GM10847 (cell line): ENCODE results near the gene SMAD1.

Experiments used
- POLR2A ChIP-seq: IDR thresholded peaks from 2 replicates; pipeline ENCODE4 v1.6.1; 2011; ENCODE audit not compliant: insufficient read length; ENCODE audit errors: extremely low read depth

The SMAD1 gene

DNA sequence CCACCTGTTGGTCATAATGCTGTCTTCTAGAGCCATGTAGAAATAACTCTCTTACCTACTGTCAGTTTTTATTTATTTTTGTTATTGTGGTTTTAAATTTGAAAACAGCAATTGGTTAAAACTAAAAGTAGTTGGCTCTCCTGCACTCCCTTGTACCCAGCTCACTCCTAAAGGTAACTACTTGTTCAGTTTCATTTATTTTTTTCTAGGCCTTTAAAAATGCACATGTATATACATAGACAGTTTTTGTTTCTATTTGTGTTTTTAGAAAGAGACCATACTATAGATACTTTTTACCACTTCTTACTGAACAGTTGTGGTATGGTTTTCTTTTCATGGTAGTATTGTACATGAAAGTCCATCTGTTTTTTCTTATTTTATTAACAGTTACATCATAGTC is 16.8 kb downstream of the SMAD1 start:
- no peak for TF ChIP-seq POLR2A

DNA sequence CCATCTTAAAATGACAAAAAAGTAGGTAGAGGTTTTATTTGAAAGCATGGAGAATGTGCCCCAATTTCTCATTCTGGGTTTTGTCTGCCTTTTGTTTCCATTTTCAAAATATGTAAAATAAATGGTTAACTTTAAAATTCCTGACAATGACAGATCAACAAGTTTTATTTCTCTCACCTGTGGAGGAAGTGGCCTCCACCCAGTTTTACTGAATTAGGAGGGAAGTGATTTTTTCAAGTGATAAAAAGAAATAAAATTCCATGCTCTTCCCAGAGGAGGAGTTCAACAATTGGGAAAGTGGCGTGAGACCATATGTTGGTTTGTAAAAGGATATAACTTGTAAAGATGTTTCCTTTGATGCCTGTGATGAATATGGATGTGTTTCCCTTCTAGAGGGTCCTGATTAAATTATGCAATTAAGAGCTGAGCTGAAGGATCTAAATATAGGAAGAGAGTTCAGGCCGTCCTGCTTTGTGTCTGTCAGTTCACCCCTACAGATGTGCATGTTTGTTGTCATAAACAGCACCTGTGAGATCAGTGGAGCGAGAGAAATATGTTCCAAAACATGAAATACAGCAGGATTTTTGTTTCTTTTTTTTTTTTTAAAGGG is 19.5 kb downstream of the SMAD1 start:
- no peak for TF ChIP-seq POLR2A

DNA sequence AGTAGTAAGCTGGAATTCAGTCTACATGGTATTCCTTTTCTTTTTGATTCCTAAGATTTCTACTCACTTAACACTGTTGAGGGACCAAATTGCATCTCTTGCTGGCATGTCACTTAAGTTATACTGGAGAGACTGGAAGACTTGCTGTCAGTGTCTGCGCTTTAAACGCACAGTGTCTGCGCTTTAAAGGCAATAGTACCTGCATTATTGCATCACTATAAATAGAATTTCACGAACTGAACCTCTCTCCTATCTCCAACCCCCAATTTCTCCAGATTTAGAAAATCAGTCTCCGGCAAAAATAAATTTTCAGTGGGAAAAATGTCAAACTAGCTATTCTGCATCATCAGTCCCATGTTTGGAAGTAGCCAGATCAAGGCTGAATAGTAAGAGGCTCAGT is 21.2 kb downstream of the SMAD1 start:
- TF ChIP-seq POLR2A = no peak

DNA sequence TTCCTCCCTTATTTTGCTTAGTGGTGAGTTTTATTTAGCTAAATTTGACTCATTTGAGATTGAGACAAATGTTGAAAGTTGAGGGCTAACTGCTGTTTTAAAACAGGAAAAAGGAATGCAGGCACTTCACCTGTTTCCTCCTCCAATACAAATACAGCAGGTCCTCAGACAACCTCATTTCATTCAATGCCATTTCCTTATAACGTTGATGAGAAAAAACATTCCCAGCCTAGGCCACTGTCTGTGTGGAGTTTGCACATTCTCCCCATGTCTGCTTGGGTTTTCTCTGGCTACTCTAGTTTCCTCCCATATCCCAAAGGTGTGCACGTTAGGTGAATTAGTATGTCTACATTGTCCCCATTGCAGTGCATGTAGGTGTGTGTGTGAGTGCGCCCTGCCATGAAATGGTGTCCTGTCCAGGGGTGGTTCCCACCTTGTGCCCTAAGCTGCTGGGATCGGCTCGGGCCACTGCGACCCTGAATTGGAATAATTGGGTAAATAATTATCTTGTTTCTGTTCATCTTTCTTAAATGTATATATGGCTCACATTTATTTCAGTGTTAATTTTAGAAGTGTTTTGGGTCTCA is 21.9 kb downstream of the SMAD1 start:
- TF ChIP-seq POLR2A = no peak

DNA sequence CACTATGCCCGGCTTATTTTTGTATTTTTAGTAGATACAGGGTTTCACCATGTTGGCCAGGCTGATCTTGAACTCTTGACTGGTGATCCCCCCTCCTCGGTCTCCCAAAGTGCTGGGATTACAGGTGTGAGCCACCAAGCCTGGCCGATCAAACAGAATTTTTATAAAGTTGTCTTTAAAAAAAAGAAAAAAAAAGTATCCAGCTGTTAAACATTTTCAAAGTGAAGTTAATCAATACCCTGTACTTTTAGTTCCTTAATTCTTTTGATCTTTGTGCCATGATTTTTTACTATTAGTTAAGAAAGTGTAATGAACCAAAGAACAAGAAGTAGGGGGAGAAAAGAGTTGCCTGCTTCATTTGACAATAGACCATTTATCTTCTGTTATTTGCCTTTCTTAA is 24.3 kb downstream of the SMAD1 start:
- TF ChIP-seq POLR2A = no peak

DNA sequence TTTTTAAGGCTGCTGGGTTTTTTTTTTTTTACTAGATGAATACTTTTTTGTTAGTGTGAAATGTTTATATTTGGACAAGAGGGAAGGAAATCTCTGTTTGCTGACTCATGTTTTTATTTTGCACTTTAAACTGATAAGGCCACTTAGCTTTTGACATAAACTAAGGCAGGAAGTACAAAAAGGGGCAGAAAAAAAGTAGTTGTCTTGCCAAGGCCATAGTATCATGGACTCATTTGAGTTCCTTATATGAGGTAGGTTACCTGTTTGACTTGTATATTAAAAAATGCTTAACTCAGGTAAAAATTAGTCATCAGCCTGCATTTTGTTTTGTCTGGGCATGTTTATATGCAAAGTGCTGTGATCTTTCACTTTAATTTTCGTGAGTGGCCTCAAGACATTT is 26.0 kb downstream of the SMAD1 start:
- no peak for TF ChIP-seq POLR2A

- TF ChIP-seq POLR2A = no peak
Observed at GRCh38 chr4:145511913-145512522, 30.4 kb downstream of the SMAD1 start.

DNA sequence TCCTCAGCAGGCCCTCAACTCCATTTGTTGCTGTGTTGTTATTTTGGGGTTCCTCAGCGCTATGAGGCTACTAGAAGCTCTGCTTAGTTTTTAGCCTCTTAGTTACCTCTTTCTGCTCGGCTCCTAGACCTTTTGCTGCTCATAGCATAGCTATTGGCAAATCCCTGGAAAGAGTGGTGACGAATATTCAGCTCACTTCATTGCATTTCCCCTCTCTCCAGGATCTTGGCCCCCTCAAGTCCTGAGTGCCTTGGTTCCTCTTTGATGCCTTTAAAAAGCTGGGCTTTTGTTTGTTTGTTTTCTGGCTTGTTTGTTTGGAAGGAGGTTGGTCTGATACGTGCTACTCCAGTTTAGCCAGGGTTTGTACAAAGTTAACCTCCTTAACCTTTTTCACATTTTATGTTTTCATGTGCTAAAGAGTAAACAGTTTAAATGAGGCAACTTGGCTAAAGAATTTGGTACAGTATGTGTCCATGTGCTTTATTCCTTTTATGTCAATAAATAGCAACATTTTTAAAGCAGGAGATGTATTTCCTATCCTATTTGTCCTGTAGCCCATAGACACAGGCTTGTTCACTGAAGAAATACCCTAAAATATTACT is 31.5 kb downstream of the SMAD1 start:
- no peak for TF ChIP-seq POLR2A

GRCh38 chr4:145520172-145520571 is 38.5 kb downstream of the SMAD1 start:
- no peak for TF ChIP-seq POLR2A

GRCh38 chr4:145521282-145521681 is 39.6 kb downstream of the SMAD1 start:
- TF ChIP-seq POLR2A = no peak

- no peak for TF ChIP-seq POLR2A
Observed at GRCh38 chr4:145523117-145523516, 41.5 kb downstream of the SMAD1 start.

DNA sequence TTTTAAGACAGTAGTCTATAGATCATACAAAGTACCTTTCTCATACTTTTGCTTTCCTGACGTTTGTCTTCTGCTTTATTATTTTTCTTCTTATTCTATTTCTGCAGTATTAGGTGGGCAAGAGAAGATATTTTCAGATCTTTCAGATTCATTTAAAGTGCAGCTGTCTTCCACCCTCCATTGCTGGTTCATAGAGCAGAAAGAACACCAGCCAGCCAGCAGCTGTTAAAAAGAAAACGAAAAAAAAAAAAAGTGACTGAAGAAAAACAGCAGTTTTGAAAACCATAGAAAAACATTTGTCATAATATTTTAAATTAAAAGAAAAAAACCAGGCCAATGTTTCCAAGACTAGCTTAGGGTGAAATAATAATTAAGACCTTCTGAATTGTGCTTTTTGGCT is 42.9 kb downstream of the SMAD1 start:
- TF ChIP-seq POLR2A = no peak

GRCh38 chr4:145525291-145525740 is 43.7 kb downstream of the SMAD1 start:
- TF ChIP-seq POLR2A = no peak

GRCh38 chr4:145527773-145528172 is 46.1 kb downstream of the SMAD1 start:
- no peak for TF ChIP-seq POLR2A

GRCh38 chr4:145528601-145529000 is 46.9 kb downstream of the SMAD1 start:
- TF ChIP-seq POLR2A = no peak

DNA sequence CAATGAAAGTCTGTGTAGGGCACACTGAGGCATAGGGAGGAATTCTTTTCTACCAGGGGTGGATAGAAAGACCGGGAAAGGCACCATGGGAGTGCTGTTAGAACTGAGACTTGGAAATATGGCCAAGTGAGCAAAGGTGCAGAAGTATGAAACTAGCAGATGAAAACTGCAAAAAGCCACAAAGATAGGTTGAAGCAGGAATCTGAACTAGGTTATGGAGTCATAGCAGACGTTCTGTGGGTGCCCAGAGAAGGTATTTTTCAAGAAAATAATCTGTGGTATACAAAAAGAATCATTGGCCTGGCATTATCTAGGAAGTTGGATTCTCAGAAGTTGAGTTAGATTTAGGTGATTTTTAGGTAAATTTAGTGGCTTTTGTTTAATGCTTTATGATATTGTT is 48.5 kb downstream of the SMAD1 start:
- no peak for TF ChIP-seq POLR2A
